Activated naive CD8-positive, alpha-beta T cell treated with anti-CD3 and anti-CD28 coated beads, Interleukin-2, amount 50 U/mL, for 24 hours (primary cell): Measurements from ENCODE around the gene ARHGAP10.
A peak's percentile ranks its signal among the peaks of the same experiment; 100 is the strongest.
"Not testable (repeated sequence)": the region's sequence is repeated elsewhere in the genome, so short reads cannot be mapped to it uniquely, and the experiment has no call there.

Experiments
- ATAC-seq: fragments of 150-1000 bp; cut with Tn5 transposase; one replicate; pipeline ENCODE4 v1.10.0; 2021
- DNase-seq: peaks from one replicate; pipeline ENCODE4 v3.0.0; 2021
- H3K27ac Mint-ChIP-seq: one replicate; pipeline ENCODE4 v1.8.0; 2021; ENCODE audit warnings: mild to moderate bottlenecking, mixed read lengths
- H3K27me3 Mint-ChIP-seq: one replicate; pipeline ENCODE4 v1.8.0; 2021; ENCODE audit warnings: mixed read lengths
- H3K36me3 Mint-ChIP-seq: one replicate; pipeline ENCODE4 v1.8.0; 2021; ENCODE audit warnings: low read depth, mixed read lengths
- H3K4me1 Mint-ChIP-seq: one replicate; pipeline ENCODE4 v1.8.0; 2021; ENCODE audit warnings: mixed read lengths
- H3K4me3 Mint-ChIP-seq: one replicate; pipeline ENCODE4 v1.8.0; 2021; ENCODE audit warnings: mild to moderate bottlenecking, moderate library complexity, mixed read lengths
- H3K9me3 Mint-ChIP-seq: one replicate; pipeline ENCODE4 v1.8.0; 2021; ENCODE audit warnings: mixed read lengths

Gene ARHGAP10

GRCh38 chr4:147866532-147867271, 134.8 kb downstream of the ARHGAP10 start:
- H3K4me3 Mint-ChIP-seq: no peak overlapping the region
- ATAC-seq (peak; percentile 92), DNase-seq (peak; percentile 94)
- peaks cover 2% of the 10 kb centered on the region for H3K4me1 Mint-ChIP-seq
- no peaks in the 10 kb centered on the region for H3K9me3 Mint-ChIP-seq
- no peaks in the 10 kb centered on the region for H3K36me3 Mint-ChIP-seq
- H3K27ac Mint-ChIP-seq: no peak overlapping the region
- H3K27me3 Mint-ChIP-seq: no peaks in the 10 kb centered on the region

- DNase-seq (no peak), ATAC-seq (no peak)
- Mint-ChIP-seq H3K27ac (no peak overlapping the region), H3K4me3 (no peak overlapping the region), H3K36me3 (no peaks in the 10 kb centered on the region), H3K9me3 (no peaks in the 10 kb centered on the region), H3K27me3 (no peaks in the 10 kb centered on the region), H3K4me1 (no peaks in the 10 kb centered on the region)
These were observed 142.2 kb downstream of the ARHGAP10 start for GRCh38 chr4:147874109-147874508.

DNA sequence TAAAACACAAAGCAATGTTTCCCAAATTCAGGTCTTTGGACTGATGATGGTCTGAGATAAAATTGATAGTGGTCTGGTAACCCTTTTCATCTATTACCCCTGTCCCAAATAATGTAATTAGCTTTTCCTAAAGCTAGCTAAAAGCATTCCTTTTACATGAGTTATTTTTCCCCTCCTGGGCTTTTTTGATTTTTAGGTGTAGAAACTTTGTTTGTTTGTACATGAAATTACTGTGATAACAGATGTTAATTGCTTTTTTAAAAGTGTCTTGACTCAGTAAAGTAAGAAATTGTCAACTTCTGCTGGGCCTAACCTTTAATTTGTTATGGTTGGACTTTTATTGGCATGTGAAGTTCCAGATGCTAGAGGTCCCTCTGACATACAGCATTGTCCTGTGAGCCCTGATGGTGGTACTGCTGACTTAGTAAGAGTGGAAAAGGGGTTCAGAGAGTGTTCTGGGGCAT, 145.5 kb downstream of the ARHGAP10 start:
- Mint-ChIP-seq H3K27me3 (no peaks in the 10 kb centered on the region), H3K9me3 (no peaks in the 10 kb centered on the region), H3K4me3 (no peak overlapping the region), H3K4me1 (no peaks in the 10 kb centered on the region), H3K36me3 (no peaks in the 10 kb centered on the region), H3K27ac (no peak overlapping the region)
- DNase-seq: no peak
- no peak for ATAC-seq

GRCh38 chr4:147879676-147880075, 147.8 kb downstream of the ARHGAP10 start:
- ATAC-seq: no peak
- Mint-ChIP-seq H3K27ac (no peak overlapping the region), H3K4me3 (no peak overlapping the region), H3K9me3 (peaks cover 3% of the 10 kb centered on the region), H3K27me3 (no peaks in the 10 kb centered on the region), H3K36me3 (peaks cover 2% of the 10 kb centered on the region), H3K4me1 (no peaks in the 10 kb centered on the region)
- no peak for DNase-seq

DNA sequence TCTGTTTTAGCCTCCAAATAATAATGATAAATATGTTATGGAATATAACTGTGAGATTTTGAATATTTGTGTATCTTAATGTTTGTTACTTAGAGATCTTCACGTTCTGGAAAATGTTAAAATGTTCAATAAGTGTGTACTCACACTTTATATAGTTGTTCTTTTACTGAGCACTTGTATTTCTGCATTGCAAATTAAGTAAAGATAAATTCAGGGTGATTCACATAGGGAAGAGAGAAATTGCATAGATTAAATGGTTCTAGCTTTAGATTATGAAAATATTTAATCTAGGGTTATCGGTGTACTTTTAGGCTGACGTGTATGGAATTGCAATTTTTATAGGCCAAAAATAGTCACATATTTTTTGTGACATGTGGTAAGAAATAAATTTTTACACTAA, 148.6 kb downstream of the ARHGAP10 start:
- H3K9me3 Mint-ChIP-seq: peaks cover 12% of the 10 kb centered on the region
- H3K36me3 Mint-ChIP-seq: peaks cover 5% of the 10 kb centered on the region
- no peak overlapping the region for H3K4me3 Mint-ChIP-seq
- no peak overlapping the region for H3K27ac Mint-ChIP-seq
- no peak for DNase-seq
- no peaks in the 10 kb centered on the region for H3K4me1 Mint-ChIP-seq
- ATAC-seq: no peak
- no peaks in the 10 kb centered on the region for H3K27me3 Mint-ChIP-seq

DNA sequence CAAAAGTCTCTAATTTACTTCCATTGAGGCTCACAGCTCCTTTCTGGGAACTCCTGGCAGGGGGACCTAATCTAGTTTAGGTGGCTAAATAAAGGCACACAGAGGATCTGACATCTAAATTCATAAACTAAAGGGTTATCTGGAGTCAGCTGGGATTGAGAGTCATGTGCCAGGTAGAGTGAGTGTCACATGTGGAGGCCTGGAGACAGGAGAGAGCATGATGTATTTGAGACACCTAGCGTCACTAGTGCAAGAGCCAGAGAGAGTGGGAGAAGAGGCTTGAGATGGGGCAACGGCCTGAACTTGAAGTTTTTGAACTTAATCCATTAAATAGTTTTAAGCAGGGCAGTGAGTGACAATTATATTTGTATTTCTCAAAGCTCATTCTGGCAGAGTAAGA, 152.6 kb downstream of the ARHGAP10 start:
- H3K4me3 Mint-ChIP-seq: no peak overlapping the region
- H3K27ac Mint-ChIP-seq: no peak overlapping the region
- H3K4me1 Mint-ChIP-seq: no peaks in the 10 kb centered on the region
- DNase-seq (no peak), ATAC-seq (no peak)
- H3K9me3 Mint-ChIP-seq: peaks cover 14% of the 10 kb centered on the region
- H3K27me3 Mint-ChIP-seq: no peaks in the 10 kb centered on the region
- peaks cover 8% of the 10 kb centered on the region for H3K36me3 Mint-ChIP-seq

DNA sequence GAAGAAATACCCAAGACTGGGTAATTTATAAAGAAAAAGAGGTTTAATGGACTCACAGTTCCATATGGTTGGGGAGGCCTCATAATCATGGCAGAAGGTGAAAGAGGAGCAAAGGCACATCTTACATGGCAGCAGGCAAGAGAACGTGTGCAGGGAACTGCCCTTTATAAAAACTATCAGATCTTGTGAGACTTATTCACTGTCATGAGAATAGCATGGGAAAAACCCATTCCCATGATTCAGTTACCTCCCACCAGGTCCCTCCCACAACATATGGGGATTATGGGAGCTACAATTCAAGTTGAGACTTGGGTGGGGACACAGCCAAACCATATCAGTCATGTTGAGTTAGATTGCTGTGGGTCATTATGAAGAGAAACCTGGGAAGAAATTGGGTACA, 153.3 kb downstream of the ARHGAP10 start:
- H3K9me3 Mint-ChIP-seq: peaks cover 14% of the 10 kb centered on the region
- H3K27ac Mint-ChIP-seq, ATAC-seq, H3K4me3 Mint-ChIP-seq, H3K4me1 Mint-ChIP-seq, H3K36me3 Mint-ChIP-seq, DNase-seq, H3K27me3 Mint-ChIP-seq: not testable (repeated sequence)

- Mint-ChIP-seq H3K27ac (no peak overlapping the region), H3K36me3 (peaks cover 13% of the 10 kb centered on the region), H3K27me3 (no peaks in the 10 kb centered on the region), H3K9me3 (peaks cover 26% of the 10 kb centered on the region), H3K4me3 (no peak overlapping the region), H3K4me1 (no peaks in the 10 kb centered on the region)
- DNase-seq (no peak), ATAC-seq (no peak)
These were observed 159.7 kb downstream of the ARHGAP10 start for GRCh38 chr4:147891476-147892115.

GRCh38 chr4:147899512-147899911, 167.6 kb downstream of the ARHGAP10 start:
- no peak overlapping the region for H3K4me3 Mint-ChIP-seq
- no peaks in the 10 kb centered on the region for H3K27me3 Mint-ChIP-seq
- H3K9me3 Mint-ChIP-seq: peaks cover 18% of the 10 kb centered on the region
- peaks cover 9% of the 10 kb centered on the region for H3K36me3 Mint-ChIP-seq
- DNase-seq: no peak
- no peak overlapping the region for H3K27ac Mint-ChIP-seq
- no peaks in the 10 kb centered on the region for H3K4me1 Mint-ChIP-seq
- ATAC-seq: no peak

DNA sequence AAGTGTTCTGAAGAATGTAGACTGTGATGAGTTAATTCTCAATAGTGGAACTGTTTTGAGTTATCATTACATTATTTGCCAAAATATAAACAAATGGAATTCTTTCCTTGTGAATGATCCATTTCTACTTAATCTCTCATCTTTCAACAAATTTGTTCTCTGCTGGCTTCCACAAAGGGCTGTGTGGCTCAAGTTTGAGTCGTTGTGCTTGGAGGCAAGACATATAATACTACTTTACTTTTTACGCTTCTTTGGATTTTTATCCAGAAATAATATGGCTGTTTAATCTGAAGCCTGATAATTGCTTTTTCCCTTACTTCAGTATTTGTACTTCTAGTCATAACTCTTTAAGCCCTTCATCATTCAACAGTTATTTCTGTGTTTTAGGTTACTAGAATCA, 169.5 kb downstream of the ARHGAP10 start:
- ATAC-seq: no peak
- Mint-ChIP-seq H3K4me1 (no peaks in the 10 kb centered on the region), H3K27me3 (no peaks in the 10 kb centered on the region), H3K27ac (no peak overlapping the region), H3K36me3 (peaks cover 12% of the 10 kb centered on the region), H3K4me3 (no peak overlapping the region), H3K9me3 (peaks cover 11% of the 10 kb centered on the region)
- no peak for DNase-seq

DNA sequence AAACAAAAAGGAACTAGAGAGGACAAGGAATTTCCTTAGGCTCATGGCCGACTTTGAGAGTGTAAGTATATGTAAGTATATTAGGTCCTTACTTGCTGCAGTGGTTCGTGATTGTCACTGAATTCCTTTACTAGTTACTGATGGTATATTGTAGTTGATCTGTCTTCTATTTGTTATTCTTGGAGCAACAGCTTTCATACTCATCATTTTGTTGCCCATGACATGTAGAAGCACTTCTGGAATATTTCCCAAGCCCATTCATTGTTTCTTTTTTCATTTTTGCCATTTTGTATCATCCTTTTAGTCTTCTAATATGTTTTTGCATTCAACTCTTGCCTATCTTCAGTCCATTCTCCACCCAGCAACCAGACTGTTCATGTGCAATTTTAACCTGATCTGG, 170.0 kb downstream of the ARHGAP10 start:
- H3K9me3 Mint-ChIP-seq: peaks cover 11% of the 10 kb centered on the region
- DNase-seq (no peak), ATAC-seq (no peak)
- H3K36me3 Mint-ChIP-seq: peaks cover 12% of the 10 kb centered on the region
- no peak overlapping the region for H3K4me3 Mint-ChIP-seq
- no peaks in the 10 kb centered on the region for H3K4me1 Mint-ChIP-seq
- H3K27ac Mint-ChIP-seq: no peak overlapping the region
- no peaks in the 10 kb centered on the region for H3K27me3 Mint-ChIP-seq

DNA sequence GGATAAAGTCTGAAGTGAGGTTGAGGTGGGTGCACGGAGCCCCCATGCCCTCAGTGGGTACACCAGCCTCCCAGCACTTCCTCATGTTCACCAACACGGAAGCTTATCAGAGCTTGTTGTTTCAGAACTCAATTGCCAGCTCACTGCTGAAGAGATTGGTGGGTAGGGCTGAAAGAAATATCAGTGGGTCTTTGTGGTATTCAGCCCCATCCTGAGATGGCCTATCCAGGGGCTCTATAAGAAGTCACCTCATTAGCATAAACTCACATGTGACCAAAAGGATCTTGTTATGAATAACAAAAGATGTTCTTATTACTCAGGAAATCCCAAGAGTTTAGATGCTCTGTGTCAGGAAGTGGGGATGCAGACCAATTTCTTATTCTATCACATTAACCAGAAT, 177.3 kb downstream of the ARHGAP10 start:
- Mint-ChIP-seq H3K27ac (no peak overlapping the region), H3K27me3 (no peaks in the 10 kb centered on the region), H3K9me3 (no peaks in the 10 kb centered on the region), H3K36me3 (peaks cover 9% of the 10 kb centered on the region), H3K4me1 (no peaks in the 10 kb centered on the region), H3K4me3 (no peak overlapping the region)
- DNase-seq (no peak), ATAC-seq (no peak)

DNA sequence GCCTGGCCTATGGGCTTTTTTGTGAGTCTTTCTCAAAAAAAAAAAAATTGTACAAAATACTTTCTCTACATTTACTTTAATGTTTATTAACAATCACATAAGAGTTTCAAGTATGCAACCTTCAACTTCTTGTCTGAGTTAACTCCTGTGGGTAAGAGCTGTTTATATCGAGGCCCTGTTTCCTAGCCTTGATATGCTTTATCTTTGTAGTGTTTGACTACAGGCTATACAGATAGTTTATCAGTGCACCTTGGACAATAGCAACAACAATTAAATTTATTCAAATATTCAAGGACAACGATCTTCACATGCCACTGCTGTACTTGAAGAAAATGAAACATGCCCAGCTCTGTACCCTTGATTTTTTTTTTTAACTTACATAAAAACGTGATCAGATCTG, 178.4 kb downstream of the ARHGAP10 start:
- no peak overlapping the region for H3K27ac Mint-ChIP-seq
- no peaks in the 10 kb centered on the region for H3K27me3 Mint-ChIP-seq
- no peaks in the 10 kb centered on the region for H3K9me3 Mint-ChIP-seq
- H3K4me1 Mint-ChIP-seq: no peaks in the 10 kb centered on the region
- H3K4me3 Mint-ChIP-seq: no peak overlapping the region
- ATAC-seq (no peak), DNase-seq (no peak)
- H3K36me3 Mint-ChIP-seq: peaks cover 7% of the 10 kb centered on the region

DNA sequence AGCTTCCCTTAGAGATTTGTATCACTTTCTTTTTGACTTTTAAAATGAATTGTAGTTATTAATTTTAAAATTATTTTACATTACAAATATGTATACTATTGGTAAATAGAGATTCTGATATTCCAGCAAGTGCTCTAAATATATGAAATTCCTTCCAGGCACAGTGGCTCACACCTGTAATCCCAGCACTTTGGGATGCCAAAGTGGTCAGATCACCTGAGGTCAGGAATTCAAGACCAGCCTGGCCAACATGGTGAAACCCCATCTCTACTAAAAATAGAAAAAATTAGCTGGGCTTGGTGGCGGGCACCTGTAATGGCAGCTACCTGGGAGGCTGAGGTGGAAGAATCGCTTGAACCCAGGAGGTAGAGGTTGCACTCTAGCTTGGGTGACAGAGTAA, 180.2 kb downstream of the ARHGAP10 start:
- H3K4me3 Mint-ChIP-seq, H3K27ac Mint-ChIP-seq, H3K9me3 Mint-ChIP-seq, H3K4me1 Mint-ChIP-seq, DNase-seq, ATAC-seq, H3K27me3 Mint-ChIP-seq, H3K36me3 Mint-ChIP-seq: not testable (repeated sequence)

GRCh38 chr4:147913137-147913536, 181.2 kb downstream of the ARHGAP10 start:
- no peak for DNase-seq
- Mint-ChIP-seq H3K27me3 (no peaks in the 10 kb centered on the region), H3K4me1 (no peaks in the 10 kb centered on the region), H3K4me3 (no peak overlapping the region), H3K9me3 (no peaks in the 10 kb centered on the region), H3K36me3 (peaks cover 1% of the 10 kb centered on the region), H3K27ac (no peak overlapping the region)
- ATAC-seq: no peak
